AG20443 (cell line): ENCODE measurements around the gene MELK.

Experiments
- DNase-seq: peaks from one replicate; pipeline ENCODE4 v3.0.0; 2012; ENCODE audit warnings: low spot score, mixed read lengths

MELK gene

DNA sequence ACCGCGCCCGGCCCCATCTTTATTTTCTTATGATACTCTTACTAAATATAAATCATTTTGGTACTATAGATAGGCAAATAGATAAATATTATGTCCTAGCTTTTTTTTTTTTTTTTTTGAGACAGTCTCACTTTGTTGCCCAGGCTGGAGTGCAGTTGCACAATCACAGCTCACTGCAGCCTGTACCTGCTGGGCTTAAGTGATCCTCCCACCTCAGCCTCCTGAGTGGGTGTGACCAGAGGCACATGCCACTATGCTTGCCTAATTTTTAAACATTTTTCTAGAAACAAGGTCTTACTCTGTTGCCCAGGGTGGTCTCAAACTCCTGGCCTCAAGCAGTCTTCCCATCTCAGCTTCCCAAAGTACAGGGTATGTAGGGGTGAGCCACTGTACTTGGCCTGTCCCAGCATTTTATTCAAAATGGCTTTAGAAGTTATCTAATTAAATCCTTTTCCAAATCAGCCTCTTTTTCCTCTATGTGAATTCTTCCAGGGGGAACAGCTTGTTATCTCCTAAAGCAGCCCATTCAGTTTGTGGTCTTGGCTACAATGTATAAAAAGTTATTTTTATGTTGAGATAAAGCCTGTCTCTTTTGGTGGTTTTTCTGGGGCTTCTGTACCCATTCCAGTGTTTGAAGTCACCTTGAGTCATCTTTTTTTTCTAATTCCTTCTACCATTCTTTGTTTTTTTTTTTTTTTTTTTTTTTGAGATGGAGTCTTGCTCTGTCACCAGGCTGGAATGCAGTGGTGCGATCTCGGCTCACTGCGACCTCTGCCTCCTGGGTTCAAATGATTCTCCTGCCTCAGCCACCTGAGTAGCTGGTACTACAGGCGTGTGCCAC, 12.1 kb downstream of the MELK start:
- DNase-seq: peak; percentile 70

DNA sequence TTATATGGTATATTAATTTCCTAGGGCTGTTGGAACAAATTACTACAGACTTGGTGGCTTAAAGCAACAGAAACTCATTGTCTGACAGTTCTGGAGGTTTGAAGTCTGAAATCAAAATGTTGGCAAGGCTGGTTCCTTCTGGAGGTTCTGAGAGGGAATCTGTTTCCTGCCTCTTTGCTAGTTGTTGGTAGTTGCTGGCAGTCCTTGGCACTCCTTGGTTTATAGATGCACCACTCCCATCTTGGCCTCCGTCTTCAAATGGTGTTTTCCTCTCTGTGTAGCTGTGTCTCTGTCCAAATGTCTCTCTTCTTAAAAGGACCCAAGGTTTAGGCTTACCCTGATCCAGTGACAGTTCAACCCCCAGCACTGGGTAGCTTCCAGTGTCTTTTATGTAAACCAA, 17.5 kb downstream of the MELK start:
- no peak for DNase-seq

DNA sequence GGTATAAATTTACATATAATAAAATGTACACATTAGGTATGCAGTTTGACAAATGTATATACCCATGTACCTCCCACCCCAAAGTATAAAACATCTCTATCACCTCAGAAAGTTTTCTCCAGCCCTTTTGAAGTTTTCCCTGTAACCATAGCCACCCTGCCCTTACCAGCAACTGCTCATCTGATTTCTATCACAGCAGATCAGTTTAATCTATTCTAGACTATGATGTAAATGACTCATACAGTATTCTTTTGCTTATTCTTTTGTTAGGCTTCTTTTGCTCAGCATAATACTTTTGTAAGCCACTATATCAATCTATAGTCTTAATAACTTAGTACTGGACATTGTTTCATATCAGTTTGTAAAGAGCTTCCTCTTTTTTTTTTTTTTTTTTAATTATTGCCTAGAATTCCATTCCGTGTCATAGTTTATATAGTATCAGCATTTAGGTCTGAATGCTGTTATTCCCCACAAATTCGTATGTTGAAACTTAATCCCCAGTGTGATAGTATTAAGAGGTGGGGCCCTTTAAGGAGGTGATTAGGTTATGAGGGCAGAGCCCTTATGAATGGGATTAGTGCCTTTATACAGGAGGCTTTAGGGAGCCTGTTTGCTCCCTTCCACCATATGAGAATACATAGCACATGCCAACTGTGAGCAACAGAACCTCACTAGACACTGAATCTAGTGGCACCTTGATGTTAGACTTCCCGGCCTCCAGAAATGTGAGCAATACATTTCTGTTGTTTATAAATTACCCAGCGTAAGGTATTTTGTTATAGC, 20.3 kb downstream of the MELK start:
- no peak for DNase-seq

DNA sequence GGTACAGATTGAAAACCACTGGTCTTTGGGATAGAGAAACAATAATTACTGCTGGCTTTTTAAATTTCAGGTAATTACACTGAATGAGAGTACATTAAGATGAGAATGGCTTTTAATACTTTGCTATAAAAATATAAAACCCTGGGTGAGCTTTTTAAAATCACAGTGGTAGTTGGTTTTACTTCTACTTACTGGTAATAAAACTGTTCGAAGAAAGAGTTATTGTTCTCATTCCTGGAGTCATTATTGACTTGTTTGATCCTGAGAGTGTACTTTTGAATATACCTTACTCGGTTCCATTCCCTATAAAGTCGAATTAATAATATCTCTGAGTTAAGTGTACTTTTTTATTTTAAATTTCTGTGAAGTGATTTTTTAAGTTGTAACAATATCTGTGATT, 21.5 kb downstream of the MELK start:
- DNase-seq: no peak

DNA sequence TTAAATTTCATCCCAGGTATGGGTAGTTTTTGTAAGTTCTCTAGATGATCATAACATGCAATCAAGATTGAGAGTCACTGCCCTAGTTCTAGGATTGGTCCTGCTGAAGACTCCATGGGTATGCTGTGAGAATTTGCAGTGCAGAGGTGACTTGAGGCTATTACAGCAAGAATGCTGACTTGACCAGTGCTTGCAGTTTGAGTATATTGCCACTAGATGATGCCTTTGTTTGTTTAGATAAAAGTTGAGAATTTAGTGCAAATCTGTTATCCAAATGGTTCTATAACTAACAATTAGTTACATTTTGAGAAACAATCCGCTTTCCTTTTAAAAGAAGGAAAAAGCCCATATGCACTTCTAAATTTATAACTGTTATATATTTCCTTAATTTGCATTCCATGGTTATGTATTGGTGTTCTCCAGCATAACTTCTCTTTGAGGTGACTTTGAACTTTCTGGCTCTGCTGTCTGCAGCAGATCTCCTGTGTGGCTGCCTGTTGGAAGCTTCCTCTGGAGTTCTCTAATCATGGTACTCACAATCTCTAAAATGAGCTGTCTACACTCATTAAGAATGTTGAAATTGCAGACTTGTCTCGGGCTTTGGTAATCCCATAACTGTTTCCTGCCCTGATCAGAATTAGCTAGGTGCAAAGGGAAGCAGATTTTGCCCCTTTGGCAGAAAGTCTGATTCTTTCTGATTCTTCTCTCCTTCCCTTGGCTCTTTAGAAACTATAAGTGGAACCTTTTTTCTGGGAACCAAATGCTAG, 24.9 kb downstream of the MELK start:
- peak; percentile 76 for DNase-seq

DNA sequence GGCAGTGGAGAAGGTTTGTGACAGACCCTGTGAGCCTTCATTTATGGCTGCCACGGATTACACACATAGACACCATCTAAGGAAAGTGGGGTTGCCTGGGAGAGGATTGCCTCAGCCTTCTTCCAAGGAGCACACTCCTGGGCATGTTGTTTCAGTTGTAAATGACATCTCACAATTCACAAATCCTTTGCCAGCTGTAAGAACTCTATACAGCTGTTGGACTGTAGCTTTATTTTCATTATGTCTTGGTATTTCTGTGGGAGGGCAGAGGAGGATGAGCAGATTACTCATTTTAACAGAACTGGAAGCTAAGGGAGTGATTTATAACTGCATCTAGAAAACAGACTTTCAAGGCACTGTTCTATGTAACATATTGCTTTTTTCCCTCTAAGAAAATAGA, 25.6 kb downstream of the MELK start:
- no peak for DNase-seq

- peak; percentile 72 for DNase-seq
These were observed 30.3 kb downstream of the MELK start for GRCh38 chr9:36603006-36603405.

GRCh38 chr9:36609306-36609705, 36.6 kb downstream of the MELK start:
- DNase-seq: no peak

- no peak for DNase-seq
These were observed 49.4 kb downstream of the MELK start for GRCh38 chr9:36622121-36622520.

DNA sequence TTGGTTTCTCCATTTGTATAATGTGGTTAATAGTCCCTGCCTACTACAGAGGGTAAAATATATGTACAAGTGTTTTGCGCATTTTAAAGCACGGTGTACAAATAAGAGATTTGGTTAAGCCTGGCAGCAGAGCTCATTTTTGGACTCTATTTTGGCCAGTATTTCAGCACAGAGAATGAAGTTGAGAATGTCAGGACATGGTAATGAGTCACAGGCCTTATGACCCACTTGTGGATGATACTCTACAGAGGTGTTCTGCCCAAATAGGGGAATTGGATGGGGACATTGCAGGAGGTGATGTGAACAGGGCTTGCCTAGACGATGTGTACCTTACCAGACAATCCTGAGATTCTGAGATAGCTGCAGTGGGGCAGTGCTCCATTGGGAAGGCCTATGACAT, 50.6 kb downstream of the MELK start:
- peak; percentile 35 for DNase-seq

- peak; percentile 93 for DNase-seq
These were observed 52.4 kb downstream of the MELK start for GRCh38 chr9:36625006-36625615.

DNA sequence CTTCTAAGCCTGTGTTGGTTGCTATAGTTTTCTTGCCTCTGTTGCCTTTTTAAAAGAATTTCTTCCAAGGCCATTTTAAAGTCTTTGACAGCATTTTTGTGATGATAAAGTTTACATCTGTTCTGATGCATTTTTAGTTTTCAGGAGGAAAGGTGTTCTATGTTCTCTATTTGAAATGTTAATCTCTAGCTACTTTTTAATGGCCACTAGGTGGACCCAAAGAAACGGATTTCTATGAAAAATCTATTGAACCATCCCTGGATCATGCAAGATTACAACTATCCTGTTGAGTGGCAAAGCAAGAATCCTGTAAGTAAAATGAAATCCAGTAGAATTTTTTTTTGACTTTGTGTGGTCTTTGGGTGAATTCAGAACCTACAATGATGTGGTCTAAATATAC, 60.2 kb downstream of the MELK start:
- peak; percentile 42 for DNase-seq

DNA sequence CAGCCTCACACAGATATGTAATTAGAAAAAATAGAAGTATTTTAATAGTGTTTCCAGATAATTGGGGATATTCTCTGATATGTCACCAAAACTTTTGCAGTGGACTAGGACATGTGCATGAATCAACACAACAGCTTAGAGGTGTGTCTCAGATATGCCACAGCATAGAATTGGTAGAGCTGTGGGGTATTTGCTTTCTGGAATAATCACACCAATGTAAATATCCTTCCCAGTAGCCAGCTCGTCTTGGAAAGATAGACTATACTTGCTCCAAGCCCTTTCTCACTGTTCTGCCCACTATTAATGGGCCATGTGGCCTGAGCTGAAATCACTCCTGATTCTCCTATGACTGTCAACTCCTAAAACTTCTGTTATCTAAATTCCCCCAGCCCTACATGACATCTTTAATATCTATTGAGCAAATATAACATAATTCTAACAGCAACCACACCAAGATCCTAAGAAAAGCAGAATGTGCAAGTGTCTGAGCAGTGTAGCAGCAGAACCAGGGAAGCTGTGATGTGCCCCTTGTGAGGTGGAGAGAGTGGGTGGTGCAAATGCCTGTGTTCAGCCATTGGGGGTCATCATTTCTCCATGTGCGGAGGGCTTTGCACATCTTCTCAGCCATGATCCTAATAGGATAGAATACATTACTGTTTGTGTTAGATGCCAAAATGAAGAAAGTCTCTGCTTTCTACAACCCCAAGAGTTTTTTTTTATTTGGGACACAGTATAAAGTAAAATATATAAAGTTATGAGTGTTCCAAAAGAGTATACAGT, 65.0 kb downstream of the MELK start:
- DNase-seq: no peak

GRCh38 chr9:36640771-36641381, 68.2 kb downstream of the MELK start:
- no peak for DNase-seq

DNA sequence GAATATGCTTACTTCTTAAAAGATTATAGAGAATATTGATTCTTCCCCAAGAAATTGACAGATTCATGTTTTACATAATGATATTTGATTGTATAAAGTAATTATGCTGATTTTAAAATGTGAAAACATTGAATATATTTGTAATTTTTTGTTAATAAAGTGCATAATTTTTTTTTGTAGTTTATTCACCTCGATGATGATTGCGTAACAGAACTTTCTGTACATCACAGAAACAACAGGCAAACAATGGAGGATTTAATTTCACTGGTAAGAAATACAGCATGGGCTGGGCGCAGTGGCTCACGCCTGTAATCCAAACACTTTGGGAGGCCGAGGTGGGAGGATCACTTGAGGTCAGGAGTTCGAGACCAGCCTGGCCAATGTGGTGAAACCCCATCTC, 70.1 kb downstream of the MELK start:
- no peak for DNase-seq

- DNase-seq: no peak
These were observed 84.1 kb downstream of the MELK start for GRCh38 chr9:36656842-36657241.

DNA sequence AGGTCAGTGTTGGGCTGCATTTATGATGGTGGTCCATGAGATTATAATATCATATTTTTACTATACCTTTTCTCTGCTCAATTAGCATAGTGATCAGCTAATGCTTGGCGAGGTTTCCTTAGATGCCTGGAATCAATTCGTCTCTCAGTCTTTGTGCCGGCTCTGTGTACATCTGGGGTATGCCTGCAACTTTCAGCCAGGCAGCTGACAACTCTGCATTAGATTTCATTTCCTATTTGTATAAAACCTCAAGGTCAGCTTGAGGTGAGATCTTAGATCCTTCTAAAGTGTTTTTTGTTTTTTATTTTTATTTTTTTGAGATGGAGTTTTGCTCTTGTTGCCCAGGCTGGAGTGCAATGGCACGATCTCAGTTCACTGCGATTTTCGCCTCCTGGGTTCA, 86.8 kb downstream of the MELK start:
- no peak for DNase-seq

DNA sequence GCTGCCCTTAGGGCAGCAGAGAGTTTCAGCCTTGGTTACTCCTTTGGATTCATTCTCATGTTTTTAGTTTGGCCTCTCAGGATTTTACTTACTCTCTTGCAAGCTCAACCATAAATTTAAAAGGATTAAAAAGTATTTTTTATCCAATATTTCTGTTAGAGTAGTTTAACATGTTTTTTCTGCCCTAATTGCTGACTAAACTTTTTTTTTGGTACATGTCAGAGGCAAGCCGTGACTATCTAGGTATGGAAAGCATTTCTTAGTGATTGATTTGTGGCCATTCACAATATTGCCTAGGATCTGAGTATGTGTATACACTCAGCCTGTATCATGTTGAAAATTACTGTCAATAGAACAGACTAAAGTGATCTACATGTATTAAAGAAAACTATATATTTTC, 92.1 kb downstream of the MELK start:
- DNase-seq: no peak

DNA sequence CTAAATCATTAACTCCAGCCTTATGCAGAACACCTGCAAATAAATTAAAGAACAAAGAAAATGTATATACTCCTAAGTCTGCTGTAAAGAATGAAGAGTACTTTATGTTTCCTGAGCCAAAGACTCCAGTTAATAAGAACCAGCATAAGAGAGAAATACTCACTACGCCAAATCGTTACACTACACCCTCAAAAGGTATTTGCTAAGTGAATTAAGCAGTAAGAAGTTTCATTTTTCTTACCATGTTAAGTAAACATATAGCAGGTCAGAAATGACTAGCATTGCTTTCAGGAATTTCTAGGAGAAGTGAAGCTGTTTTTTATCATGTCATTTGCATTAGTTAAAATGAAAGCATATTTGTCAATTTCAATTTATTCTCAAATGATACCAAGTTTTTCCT, 92.7 kb downstream of the MELK start:
- DNase-seq: no peak

GRCh38 chr9:36665921-36666431, 93.3 kb downstream of the MELK start:
- no peak for DNase-seq

GRCh38 chr9:36671561-36671960, 98.9 kb downstream of the MELK start:
- DNase-seq: no peak
